Choroid plexus epithelial cell (primary cell): ENCODE data around the gene KLHL22.
"Not testable (repeated sequence)": the region's sequence is repeated elsewhere in the genome, so short reads cannot be mapped to it uniquely, and the experiment has no call there.

ENCODE experiments used
- DNase-seq: peaks from one replicate; pipeline ENCODE4 v3.0.0-alpha.2; 2010; ENCODE audit warnings: low read depth
- H3K4me3 ChIP-seq: 2 replicates; pipeline ENCODE4 v1.5.1; 2011; ENCODE audit warnings: low read depth, mild to moderate bottlenecking, control low read depth, low read length, moderate library complexity
- CTCF ChIP-seq: conservative IDR thresholded peaks from 2 replicates; pipeline ENCODE4 v1.5.1; 2011; ENCODE audit warnings: low read depth, mild to moderate bottlenecking, control low read depth, inconsistent platforms, low read length, moderate library complexity

The KLHL22 gene

GRCh38 chr22:20456722-20457076 is 38.9 kb downstream of the KLHL22 start:
- no peak for TF ChIP-seq CTCF
- no peak overlapping the region for H3K4me3 ChIP-seq
- DNase-seq = no peak

- no peak overlapping the region for H3K4me3 ChIP-seq
- DNase-seq = peak; percentile 91
- TF ChIP-seq CTCF = peak; percentile 96
Observed at GRCh38 chr22:20456064-20456721, 39.4 kb downstream of the KLHL22 start.

GRCh38 chr22:20455709-20456063 is 39.9 kb downstream of the KLHL22 start:
- no peak for TF ChIP-seq CTCF
- DNase-seq = no peak
- no peak overlapping the region for H3K4me3 ChIP-seq

- H3K4me3 ChIP-seq = no peak overlapping the region
- TF ChIP-seq CTCF = no peak
- no peak for DNase-seq
Observed at GRCh38 chr22:20453222-20453621, 42.4 kb downstream of the KLHL22 start.

- H3K4me3 ChIP-seq = no peak overlapping the region
- no peak for DNase-seq
- TF ChIP-seq CTCF = no peak
Observed at GRCh38 chr22:20451920-20452319, 43.7 kb downstream of the KLHL22 start.

- not testable (repeated sequence) for H3K4me3 ChIP-seq, DNase-seq
Observed at GRCh38 chr22:20451129-20451778, 44.3 kb downstream of the KLHL22 start.

- TF ChIP-seq CTCF = no peak
Observed at GRCh38 chr22:20450551-20450906, 45.1 kb downstream of the KLHL22 start.

More at GRCh38 chr22:20450551-20450906, 45.1 kb downstream of the KLHL22 start:
- no peak overlapping the region for H3K4me3 ChIP-seq
- no peak for DNase-seq
